ENCODE results near the gene ARL17B. TPM values are rescaled to one million over a fixed set of nuclear protein-coding genes. Genes with fewer than 3 reads are reported as not detected.
"Not testable (repeated sequence)": the region's sequence is repeated elsewhere in the genome, so short reads cannot be mapped to it uniquely, and the experiment has no call there.

Gene ARL17B
- total RNA-seq, 4 donors from 2014 or later, result 9.0 to 42.9 (median 17.5) TPM

DNA sequence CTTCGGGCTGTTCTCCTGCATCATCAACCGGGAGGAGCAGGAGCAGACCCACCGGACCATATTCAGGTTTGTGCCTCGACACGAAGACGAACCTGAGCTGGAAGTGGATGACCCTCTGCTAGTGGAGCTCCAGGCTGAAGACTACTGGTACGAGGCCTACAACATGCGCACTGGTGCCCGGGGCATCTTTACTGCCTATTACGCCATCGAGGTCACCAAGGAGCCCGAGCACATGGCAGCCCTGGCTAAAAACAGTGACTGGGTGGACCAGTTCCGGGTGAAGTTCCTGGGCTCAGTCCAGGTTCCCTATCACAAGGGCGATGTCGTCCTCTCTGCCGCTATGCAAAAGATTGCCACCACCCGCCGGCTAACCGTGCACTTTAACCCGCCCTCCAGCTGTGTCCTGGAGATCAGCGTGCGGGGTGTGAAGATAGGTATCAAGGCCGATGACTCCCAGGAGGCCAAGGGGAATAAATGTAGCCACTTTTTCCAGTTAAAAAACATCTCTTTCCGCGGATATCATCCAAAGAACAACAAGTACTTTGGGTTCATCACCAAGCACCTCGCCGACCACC lies 117.1 kb downstream of the ARL17B start:
- H3K36me3 ChIP-seq; H3K27ac ChIP-seq; H3K4me1 ChIP-seq; H3K4me3 ChIP-seq; H3K27me3 ChIP-seq; DNase-seq (ENCODE audit: low spot score in 2 of 2); H3K9me3 ChIP-seq: not testable (repeated sequence)
- no CpG with 5 or more reads among the region's 27 CpGs for WGBS

DNA sequence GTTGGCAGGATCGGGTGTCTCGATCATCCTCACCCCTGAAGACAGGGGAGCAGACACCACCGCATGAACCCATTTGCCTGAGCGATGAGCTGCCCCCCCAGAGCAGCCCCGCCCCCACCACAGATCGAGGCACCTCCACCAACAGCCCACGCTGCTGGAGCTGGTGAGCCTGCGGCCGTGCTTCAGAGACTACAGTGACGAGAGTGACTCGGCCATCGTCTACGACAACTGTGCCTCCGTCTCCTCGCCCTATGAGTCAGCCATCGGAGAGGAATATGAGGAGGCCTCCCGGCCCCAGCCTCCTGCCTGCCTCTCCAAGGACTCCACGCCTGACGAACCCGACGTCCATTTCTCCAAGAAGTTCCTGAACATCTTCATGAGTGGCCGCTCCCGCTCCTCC lies 117.6 kb downstream of the ARL17B start:
- not testable (repeated sequence) for H3K4me3 ChIP-seq; H3K4me1 ChIP-seq; H3K36me3 ChIP-seq; H3K9me3 ChIP-seq; H3K27ac ChIP-seq; DNase-seq (ENCODE audit: low spot score in 2 of 2); H3K27me3 ChIP-seq
- no CpG with 5 or more reads among the region's 23 CpGs for WGBS

DNA sequence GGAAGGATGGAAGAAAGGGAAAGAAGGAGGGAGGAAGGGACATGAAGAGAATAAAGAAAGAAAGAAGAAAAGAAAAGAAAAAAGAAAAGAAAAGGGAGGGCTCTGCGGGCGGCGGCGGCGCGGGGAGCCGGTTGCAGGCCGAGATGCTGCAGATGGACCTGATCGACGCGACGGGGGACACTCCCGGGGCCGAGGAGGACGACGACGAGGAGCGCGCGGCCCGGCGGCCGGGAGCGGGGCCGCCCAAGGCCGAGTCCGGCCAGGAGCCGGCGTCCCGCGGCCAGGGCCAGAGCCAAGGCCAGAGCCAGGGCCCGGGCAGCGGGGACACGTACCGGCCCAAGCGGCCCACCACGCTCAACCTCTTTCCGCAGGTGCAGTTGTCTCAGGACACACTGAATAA lies 118.1 kb downstream of the ARL17B start:
- not testable (repeated sequence) for H3K36me3 ChIP-seq; H3K9me3 ChIP-seq; H3K27me3 ChIP-seq; H3K27ac ChIP-seq; DNase-seq (ENCODE audit: low spot score in 2 of 2); H3K4me1 ChIP-seq
- 33% methylated on average over 24 of the region's 38 CpGs for WGBS
- peak overlapping the region; percentile 12 for H3K4me3 ChIP-seq

DNA sequence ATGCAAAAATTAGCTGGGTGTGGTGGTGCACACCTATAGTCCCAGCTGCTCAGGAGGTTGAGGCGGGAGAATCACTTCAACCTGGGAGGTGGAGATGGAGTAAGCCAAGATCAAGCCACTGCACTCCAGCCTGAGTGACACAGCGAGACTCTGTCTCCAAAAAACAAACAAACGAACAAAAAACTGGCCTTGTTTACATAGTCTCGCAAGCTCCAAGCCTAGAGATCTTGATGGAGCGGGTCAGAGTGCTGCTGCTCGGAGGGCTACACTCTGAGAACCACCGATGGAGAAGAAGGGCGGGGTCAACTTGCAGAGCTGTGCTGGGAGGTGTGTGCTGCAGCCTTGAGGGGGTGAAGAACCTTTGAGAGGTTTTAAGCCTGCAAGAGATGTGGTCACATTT lies 130.2 kb downstream of the ARL17B start:
- not testable (repeated sequence) for H3K4me3 ChIP-seq; DNase-seq (ENCODE audit: low spot score in 2 of 2); H3K9me3 ChIP-seq; H3K4me1 ChIP-seq; H3K27ac ChIP-seq; H3K27me3 ChIP-seq; H3K36me3 ChIP-seq
- 94% methylated on average over 8 of the region's 8 CpGs for WGBS

DNA sequence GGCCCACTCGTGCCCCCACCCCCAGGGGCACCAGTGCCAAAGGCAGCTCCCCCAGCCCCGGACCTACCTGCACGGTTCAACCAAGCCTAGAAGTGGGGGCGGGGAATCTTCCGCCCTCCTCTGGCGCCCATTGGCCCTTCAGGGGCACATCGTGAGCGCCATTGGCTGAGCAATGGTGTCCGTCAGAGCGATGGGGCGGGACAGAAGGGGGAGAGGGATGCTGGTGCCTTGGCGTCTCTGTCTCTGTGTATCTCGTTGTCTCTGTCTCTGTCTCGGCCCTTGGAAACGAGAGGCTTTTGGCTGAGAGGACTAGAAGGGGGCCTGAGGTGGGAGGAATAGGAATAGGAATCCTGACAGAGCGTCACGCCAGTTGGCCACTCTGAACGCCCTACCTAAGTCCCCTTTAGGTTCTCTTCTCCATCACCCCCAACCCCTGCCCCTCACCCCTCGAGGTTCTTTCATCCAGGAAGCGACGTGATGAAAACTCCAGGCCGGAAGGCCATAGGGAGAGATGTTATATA lies 136.2 kb downstream of the ARL17B start:
- not testable (repeated sequence) for H3K9me3 ChIP-seq, H3K27me3 ChIP-seq, H3K36me3 ChIP-seq, H3K4me1 ChIP-seq
- Histone ChIP-seq H3K27ac (peak overlapping the region; percentile 70), H3K4me3 (peak overlapping the region; percentile 72)
- WGBS, result under 1% methylated on average over 17 of the region's 22 CpGs
- DNase-seq (ENCODE audit: low spot score in 2 of 2), result peak; percentile 91 to 92

DNA sequence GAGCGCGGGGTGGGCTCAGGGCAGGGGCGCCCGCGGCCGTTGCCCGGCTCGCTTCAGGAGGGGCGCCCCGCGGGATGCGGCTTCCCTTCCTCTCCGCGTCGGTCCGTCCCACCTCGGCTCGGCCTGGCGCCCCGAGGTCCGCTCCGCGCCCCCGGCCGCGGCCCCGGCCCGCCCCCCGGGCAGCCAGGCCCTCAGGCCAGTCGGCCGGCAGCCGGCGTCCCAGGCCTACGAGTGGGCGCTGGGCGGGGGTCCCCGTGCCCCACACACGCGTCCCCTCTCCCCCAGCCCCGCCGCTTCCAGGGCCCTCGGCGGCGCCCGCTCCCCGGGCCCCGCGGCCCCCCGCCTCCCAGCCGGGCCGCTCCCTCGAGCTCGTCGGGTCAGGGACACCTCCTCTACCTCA lies 136.7 kb downstream of the ARL17B start:
- DNase-seq (ENCODE audit: low spot score in 2 of 2); H3K36me3 ChIP-seq; H3K4me1 ChIP-seq; H3K9me3 ChIP-seq; H3K27me3 ChIP-seq: not testable (repeated sequence)
- H3K4me3 ChIP-seq, result peak overlapping the region; percentile 72
- peak overlapping the region; percentile 70 for H3K27ac ChIP-seq
- WGBS, result no CpG with 5 or more reads among the region's 54 CpGs

Other genes with a start within 250 kb of the ARL17B start
- gene KANSL1, start 168.3 kb downstream of the ARL17B start, total RNA-seq, result 100 to 1,000 TPM in 1 of 4 donors, 10 to 100 TPM in 3; 68.2 to 187 (median 79.0) TPM
- gene LRRC37A, start 66.6 kb downstream of the ARL17B start, total RNA-seq, result 1 to 10 TPM; 2.1 to 9.4 (median 5.3) TPM
- gene LRRC37A2, start 150.7 kb upstream of the ARL17B start, total RNA-seq, result 10 to 100 TPM; 15.1 to 46.3 (median 26.7) TPM
- gene ARL17A, start 217.9 kb upstream of the ARL17B start, total RNA-seq, result 10 to 100 TPM in 2 of 4 donors, 1 to 10 TPM in 2; 4.8 to 22.0 (median 13.3) TPM
- 10 to 100 TPM; 20.3 to 41.9 (median 29.0) TPM for gene NSF, start 228.9 kb upstream of the ARL17B start, total RNA-seq